GM18507 (cell line): ENCODE measurements around the gene RUNX1.
"Not testable (repeated sequence)": the region's sequence is repeated elsewhere in the genome, so short reads cannot be mapped to it uniquely, and the experiment has no call there.

ENCODE experiments used
- DNase-seq: peaks from one replicate; pipeline ENCODE4 v3.0.0; 2011; ENCODE audit warnings: low read depth; ENCODE audit not compliant: insufficient read length; ENCODE audit errors: extremely low spot score
- FAIRE-seq: peaks from 2 replicates; lab custom pipeline; 2011; peaks lifted over from hg19 to GRCh38; lab: Jason Lieb, UNC

Gene RUNX1

DNA sequence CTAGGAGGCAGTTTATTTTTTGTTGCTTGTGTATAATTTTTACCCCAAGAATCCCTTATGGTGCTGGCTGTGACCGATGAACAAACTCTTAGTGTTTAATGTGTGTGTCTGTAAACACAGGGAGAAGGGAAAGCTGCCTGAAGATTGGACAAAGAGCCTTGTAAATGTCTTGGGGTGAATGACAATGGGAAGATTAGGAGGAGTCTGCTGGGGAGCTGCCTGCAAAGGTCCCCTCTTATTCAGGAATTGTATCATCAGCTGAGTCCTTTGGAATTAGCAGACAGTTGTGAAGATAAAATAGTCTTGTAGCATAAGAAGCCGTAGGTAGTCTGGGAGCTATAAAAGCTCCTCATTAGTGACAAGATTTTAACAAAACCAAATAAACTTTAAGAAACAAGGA is 88.4 kb downstream of the RUNX1 start:
- no peak for DNase-seq
- FAIRE-seq = no peak

DNA sequence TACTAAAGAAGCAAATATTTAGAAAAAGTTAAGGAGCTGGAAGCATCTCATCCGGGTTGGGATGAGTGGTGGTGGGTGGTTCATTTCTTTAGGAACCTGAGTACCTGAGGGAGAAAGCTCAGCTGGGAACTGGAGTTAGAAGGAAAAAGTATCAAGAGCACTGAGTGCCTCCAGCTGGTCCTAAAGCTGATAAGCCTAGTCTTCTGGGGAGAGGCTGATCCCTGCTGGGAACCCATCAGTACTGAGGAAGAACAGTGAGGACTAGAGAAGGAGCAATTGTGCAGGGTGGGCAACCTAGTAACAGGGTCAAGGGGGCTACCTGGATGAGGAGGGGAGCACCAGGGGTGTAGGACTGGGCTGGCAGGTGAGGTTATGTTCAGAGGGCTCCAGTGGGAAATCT is 89.5 kb downstream of the RUNX1 start:
- FAIRE-seq (no peak), DNase-seq (no peak)

DNA sequence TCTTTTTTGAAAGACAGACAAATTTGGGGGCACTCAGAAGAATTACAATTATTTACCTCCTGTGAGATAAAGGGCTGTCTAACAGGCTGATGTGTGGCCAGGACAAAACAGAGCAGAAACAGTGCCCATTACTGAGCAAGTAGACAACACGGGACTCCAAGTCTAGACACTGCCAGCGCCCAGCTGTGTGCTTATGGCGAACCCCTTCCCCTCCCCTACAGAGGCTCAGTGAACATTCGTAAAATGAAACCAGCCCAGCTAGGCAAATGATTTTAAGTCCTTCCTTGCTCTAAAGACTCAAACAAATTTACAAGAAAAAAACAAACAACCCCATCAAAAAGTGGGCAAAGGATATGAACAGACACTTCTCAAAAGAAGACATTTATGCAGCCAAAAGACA is 91.1 kb downstream of the RUNX1 start:
- DNase-seq (no peak), FAIRE-seq (no peak)

DNA sequence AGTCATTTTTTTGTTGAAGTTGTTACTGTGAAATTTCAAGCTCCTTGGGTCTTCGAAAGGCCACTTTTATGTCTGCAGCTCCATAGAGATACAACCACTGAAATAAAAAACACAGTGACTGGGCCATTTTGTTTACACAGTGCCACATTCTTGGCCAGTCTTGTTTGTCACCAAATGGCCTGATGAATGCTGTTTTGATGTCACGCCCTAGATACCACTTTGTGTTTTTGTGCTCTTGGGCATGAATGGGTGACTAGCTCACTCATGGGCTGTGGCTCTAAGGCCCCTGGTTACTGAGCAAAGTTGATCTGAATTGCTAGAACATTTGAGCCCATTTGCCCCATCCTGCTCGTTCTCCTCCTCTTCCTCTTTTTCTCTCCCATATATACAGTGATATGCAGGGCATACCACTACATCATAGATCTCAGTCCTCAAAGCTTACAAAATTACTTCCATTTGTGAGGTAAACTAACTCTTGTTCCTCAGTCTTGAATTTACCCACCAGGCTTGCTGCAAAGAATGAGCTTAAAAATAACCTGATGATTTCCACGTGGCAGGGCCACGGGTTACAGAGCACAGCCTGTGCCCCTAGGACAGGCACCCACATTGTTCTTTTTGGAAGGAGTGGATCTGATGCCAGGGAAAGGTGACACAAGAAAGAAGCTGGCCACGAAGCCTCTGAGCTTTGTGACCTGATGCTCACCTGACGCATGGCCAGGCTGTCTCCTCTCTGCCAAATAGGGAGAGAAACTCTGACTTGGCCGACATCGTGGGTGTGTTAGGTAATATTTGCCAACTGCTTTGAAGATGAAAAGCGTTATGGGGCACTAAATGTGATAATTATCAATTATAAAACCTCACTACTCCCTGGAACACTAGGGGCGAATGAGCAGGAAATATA is 92.4 kb downstream of the RUNX1 start:
- DNase-seq = no peak
- FAIRE-seq = no peak

DNA sequence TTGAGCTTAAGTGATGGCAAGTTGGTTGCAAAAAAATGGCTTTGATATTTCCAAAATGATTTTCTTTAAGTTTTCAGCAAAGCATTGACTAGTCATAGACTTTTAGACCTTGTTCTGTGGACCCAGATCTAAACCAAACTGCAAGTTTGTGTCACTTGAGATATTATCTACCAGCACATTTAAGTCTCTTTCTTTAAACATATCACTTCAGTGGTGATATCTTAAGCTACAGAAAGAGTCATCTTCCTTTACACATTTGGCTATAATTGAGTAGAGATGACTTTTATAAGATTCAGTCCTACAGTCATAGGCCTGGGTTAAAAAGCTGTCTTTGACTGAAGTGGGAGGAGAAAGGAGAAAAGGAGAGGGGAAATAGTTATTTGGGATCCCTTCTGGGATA is 95.2 kb downstream of the RUNX1 start:
- no peak for FAIRE-seq
- no peak for DNase-seq

- DNase-seq (no peak), FAIRE-seq (no peak)
These were observed 96.4 kb downstream of the RUNX1 start for GRCh38 chr21:34952701-34953100.

DNA sequence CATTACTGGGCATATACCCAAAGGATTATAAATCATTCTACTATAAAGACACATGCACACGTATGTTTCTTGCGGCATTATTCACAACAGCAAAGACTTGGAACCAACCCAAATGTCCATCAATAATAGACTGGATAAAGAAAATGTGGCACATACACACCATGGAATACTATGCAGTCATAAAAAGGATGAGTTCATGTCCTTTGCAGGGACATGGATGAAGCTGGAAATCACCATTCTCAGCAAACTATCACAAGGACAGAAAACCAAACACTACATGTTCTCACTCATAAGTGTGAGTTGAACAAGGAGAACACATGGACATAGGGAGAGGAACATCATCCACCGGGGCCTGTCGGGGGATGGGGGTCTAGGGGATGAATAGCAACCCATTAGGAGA is 97.2 kb downstream of the RUNX1 start:
- not testable (repeated sequence) for FAIRE-seq, DNase-seq

GRCh38 chr21:34950980-34951379 is 98.1 kb downstream of the RUNX1 start:
- DNase-seq (no peak), FAIRE-seq (no peak)

DNA sequence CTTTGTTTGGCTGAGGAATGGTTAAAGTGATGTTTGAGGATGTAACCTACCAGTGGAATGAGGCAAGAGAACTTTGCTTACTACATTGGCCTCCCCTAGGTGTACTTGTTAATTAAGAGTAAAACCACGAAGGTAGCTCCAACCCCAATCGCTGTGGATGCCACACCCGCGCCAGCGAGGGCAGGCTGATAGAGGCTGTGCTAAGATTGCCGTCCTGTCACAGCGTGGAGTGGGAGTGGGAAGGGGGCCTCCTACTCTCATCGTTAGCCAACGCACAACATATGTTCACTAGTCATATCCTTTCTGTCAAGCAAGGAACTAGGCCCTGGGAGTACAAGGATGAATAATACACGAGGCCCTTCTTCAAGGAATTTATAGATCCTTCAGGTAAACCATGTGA is 99.6 kb downstream of the RUNX1 start:
- FAIRE-seq (no peak), DNase-seq (no peak)

- DNase-seq (no peak), FAIRE-seq (no peak)
These were observed 100.1 kb downstream of the RUNX1 start for GRCh38 chr21:34949030-34949429.

- FAIRE-seq (no peak), DNase-seq (no peak)
These were observed 100.9 kb downstream of the RUNX1 start for GRCh38 chr21:34948157-34948556.

DNA sequence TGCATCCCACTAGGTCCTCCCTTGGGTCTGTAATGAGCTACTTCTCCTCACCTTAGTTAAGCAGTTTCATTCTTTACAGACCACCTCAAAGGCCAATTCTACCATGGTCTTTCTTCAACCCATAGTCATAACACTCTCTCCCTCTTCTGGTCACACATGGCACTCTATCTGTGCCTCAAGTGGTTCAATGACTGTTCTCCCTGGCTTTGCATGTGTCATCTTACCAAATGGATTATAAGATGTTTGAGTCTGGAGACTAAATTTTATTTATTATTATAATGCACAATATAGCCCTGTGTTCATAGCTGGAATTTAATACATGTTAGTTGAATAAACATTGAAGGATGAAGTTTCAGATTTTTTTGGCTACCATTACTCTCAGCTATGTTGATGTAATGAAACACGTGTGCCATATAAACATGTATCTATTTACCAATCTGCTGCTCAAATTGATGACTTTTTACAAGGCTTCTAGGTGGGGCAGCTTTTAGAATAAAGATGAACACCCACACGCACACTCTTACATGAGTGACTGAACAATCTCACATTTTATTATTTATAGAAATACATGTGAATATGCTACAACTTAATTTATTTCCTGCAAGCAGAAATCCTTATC is 102.1 kb downstream of the RUNX1 start:
- DNase-seq (no peak), FAIRE-seq (no peak)

DNA sequence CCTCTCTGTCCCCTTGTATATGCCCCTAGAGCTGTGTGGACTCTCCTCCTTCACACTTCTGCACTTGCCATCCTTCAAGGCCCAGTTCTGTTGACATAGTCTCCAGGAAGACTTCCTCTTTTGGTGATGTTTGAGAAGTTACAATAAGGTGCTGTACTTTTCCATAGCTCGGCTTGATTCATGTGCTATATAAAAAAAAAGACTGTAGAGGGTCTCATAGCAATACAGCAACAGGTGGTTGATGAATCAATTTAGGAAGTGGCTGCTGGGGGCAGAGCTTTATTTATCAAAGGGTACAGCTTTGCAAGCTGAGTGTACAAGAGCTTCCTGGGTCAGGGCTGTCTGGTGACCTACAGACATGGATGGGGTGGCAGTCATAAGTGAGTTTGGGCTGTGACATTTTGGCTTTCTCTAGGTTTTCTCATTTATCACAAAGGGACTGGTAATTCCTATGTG is 102.7 kb downstream of the RUNX1 start:
- DNase-seq = no peak
- FAIRE-seq = no peak

DNA sequence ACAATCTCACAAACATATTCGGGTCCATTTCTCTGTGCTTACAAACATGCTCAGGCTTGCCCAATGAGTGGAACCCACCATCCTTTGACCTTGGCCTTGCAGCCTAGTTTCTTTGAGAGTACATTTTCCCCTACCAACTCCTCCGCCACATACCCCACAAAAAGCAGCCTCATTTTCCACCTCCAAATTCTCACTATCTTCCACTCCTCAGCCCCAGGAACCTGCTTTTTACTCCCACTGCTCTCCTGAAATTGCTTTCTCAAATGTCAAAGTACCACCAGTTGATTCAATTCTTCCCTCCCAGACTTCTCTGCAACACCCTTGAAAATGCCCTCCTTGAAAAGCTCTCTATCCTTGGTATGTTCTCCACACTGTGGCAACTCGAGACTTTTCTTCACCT is 103.8 kb downstream of the RUNX1 start:
- FAIRE-seq (no peak), DNase-seq (no peak)

GRCh38 chr21:34944015-34944755 is 104.9 kb downstream of the RUNX1 start:
- FAIRE-seq (no peak), DNase-seq (no peak)

- DNase-seq (no peak), FAIRE-seq (peak; percentile 46)
These were observed 106.2 kb downstream of the RUNX1 start for GRCh38 chr21:34942911-34943310.

GRCh38 chr21:34941162-34941561 is 107.9 kb downstream of the RUNX1 start:
- DNase-seq (no peak), FAIRE-seq (no peak)

DNA sequence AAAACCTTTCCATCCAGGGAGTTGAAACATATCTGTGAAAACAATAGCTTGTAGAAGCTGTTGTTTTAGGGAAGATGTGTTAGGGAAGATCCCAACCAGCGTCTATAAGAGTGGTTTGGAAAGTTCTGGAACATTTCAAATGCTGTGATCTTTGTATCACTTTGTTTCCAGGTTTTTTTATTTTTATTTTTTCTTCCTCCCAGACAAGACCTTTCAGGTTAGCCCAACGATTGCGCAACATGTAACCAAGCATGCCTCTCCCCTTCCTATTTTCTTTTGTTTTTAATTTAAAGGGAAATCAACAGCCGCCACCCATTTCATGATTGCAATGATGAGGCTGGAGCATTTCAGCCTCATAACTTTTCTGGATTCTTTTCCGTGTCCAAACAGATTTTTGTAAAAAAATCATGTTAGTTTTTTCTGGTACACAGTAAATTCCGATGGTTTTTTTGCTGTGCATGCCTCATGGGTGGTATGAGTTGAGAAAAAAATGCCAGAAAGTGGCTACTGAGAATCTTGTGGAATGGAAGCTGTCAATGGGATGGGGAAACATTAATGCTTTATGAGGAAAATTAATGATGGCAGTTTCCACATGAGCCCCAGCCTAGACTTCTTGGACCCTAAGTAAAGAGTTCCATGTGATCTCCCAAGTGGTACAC is 109.3 kb downstream of the RUNX1 start:
- DNase-seq = no peak
- no peak for FAIRE-seq

DNA sequence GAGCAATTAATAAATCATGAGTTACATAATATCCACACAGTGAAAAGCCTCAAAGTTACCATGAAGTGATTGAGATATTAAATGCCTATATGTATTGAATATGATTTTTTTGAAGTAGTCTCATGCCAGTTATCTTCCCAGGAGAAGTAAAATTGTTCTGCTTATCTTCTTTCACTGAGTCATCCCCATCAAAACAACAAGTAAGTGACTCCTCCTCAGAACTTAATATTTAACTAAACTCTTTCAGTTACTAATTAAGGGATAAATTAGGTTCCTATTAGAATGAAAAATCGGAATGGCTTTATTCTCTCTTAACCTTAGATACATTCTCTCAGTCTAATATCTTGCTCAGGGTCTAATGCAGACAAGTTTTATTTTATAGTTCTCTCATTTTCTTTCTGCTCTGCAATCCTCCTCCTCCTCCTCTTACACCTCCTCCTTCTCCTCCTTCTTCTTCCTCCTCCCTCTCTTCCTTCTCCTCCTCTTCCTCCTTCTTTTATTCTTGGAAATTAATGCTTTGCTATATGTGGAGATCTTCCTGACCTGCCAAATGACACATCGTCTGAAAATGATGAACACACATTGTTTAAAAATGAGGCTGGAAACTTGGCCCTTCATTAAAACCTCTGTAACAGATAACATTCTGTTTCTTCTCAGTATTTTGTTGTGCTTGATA is 110.9 kb downstream of the RUNX1 start:
- FAIRE-seq (no peak), DNase-seq (no peak)
